Vagina (tissue), 2 donors: ENCODE measurements around the gene MRTFA. TPM values are rescaled to one million over a fixed set of nuclear protein-coding genes. Genes with fewer than 3 reads are reported as not detected.

Experiments used
- DNase-seq, 2 donors: peaks; one replicate each; pipeline ENCODE4 v3.0.0-alpha.2; 2017; ENCODE audit errors: extremely low spot score in 2 of 2
- H3K27ac ChIP-seq: fragments of 200-600 bp; sonication (generic); one replicate; pipeline ENCODE4 v1.5.1; 2019
- H3K27me3 ChIP-seq: fragments of 200-600 bp; sonication (generic); one replicate; pipeline ENCODE4 v1.5.1; 2019
- H3K36me3 ChIP-seq, 2 donors: fragments of 200-600 bp; sonication (generic); one replicate each; pipeline ENCODE4 v1.5.1; 2017 to 2019
- H3K4me1 ChIP-seq: fragments of 200-600 bp; sonication (generic); one replicate; pipeline ENCODE4 v1.5.1; 2019
- H3K4me3 ChIP-seq, 2 donors: fragments of 200-600 bp; sonication (generic); 1 replicate in 1 of 2; 2 replicates in 1 of 2; pipeline ENCODE4 v1.5.1; 2016 to 2019
- H3K9me3 ChIP-seq: fragments of 200-600 bp; sonication (generic); one replicate; pipeline ENCODE4 v1.5.1; 2019
- POLR2A ChIP-seq, 2 donors: fragments of 450-650 bp; IDR thresholded peaks; one replicate each; pipeline ENCODE4 v1.6.1; 2017; ENCODE audit warnings: antibody characterized with exemption in 2 of 2, mild to moderate bottlenecking in 2 of 2, moderate library complexity in 2 of 2
- POLR2AphosphoS5 ChIP-seq, 2 donors: sonication (generic); formaldehyde crosslinking; IDR thresholded peaks; one replicate each; pipeline ENCODE4 v1.9.0; 2017; ENCODE audit warnings: antibody characterized with exemption in 2 of 2, mild to moderate bottlenecking in 2 of 2, low read depth in 1 of 2; ENCODE audit not compliant: insufficient read depth in 1 of 2
- intact Hi-C: fragments of 100-400 bp; cut with DNase I; formaldehyde crosslinking; loops from one replicate; pipeline ENCODE4 v1.15.1; 2023
- total RNA-seq: library from RNA; depleted of rRNA; stranded (reverse); fragments of >200 nt; gene quantifications from one replicate; pipeline ENCODE4 v1.2.3, GENCODE V29; 2016
- TF ChIP-seq, protein P1 (sequence below), 3 experiments: fragments of 450-650 bp in 2 of 3; fragments of 200-600 bp in 1 of 3; sonication (generic) in 1 of 3; IDR thresholded peaks; one replicate each; pipeline ENCODE4 v1.5.1; 2017 to 2019; ENCODE audit warnings: antibody characterized with exemption in 3 of 3, mild to moderate bottlenecking in 2 of 3, moderate library complexity in 2 of 3

The MRTFA gene
- total RNA-seq, 1 donor from 2014 or later: 99.4 TPM

- H3K36me3 ChIP-seq: peaks cover 0 to 46% of the 10 kb centered on the region in 2 donors
- TF ChIP-seq, protein P1, sequence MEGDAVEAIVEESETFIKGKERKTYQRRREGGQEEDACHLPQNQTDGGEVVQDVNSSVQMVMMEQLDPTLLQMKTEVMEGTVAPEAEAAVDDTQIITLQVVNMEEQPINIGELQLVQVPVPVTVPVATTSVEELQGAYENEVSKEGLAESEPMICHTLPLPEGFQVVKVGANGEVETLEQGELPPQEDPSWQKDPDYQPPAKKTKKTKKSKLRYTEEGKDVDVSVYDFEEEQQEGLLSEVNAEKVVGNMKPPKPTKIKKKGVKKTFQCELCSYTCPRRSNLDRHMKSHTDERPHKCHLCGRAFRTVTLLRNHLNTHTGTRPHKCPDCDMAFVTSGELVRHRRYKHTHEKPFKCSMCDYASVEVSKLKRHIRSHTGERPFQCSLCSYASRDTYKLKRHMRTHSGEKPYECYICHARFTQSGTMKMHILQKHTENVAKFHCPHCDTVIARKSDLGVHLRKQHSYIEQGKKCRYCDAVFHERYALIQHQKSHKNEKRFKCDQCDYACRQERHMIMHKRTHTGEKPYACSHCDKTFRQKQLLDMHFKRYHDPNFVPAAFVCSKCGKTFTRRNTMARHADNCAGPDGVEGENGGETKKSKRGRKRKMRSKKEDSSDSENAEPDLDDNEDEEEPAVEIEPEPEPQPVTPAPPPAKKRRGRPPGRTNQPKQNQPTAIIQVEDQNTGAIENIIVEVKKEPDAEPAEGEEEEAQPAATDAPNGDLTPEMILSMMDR (IDR thresholded peaks at IDR 0.05): no peak
- no peak for TF ChIP-seq POLR2A (IDR thresholded peaks at IDR 0.05)
- no peak for TF ChIP-seq POLR2AphosphoS5 (IDR thresholded peaks at IDR 0.05; ENCODE audit: insufficient read depth in 1 of 2, low read depth in 1 of 2)
Observed at GRCh38 chr22:40415531-40416266, 220.8 kb downstream of the MRTFA start.

GRCh38 chr22:40414838-40415505 lies 221.5 kb downstream of the MRTFA start:
- Histone ChIP-seq H3K4me1 (no peaks in the 10 kb centered on the region), H3K27ac (no peak overlapping the region), H3K27me3 (no peaks in the 10 kb centered on the region), H3K36me3 (peaks cover 0 to 46% of the 10 kb centered on the region in 2 donors), H3K9me3 (no peaks in the 10 kb centered on the region), H3K4me3 (no peak overlapping the region)
- DNase-seq: no peak
- TF ChIP-seq, protein P1 (IDR thresholded peaks at IDR 0.05): no peak
- TF ChIP-seq POLR2AphosphoS5 (IDR thresholded peaks at IDR 0.05; ENCODE audit: insufficient read depth in 1 of 2, low read depth in 1 of 2) (no peak), POLR2A (IDR thresholded peaks at IDR 0.05) (no peak)
- intact Hi-C loops: no loop called here

More at GRCh38 chr22:40415531-40416266, 220.8 kb downstream of the MRTFA start:
- Histone ChIP-seq H3K4me3 (no peak overlapping the region), H3K9me3 (no peaks in the 10 kb centered on the region), H3K27me3 (no peaks in the 10 kb centered on the region), H3K4me1 (no peaks in the 10 kb centered on the region), H3K27ac (no peak overlapping the region)
- DNase-seq: no peak
- intact Hi-C loops: no loop called here

- H3K27ac ChIP-seq: no peak overlapping the region
- no peaks in the 10 kb centered on the region for H3K4me1 ChIP-seq
- H3K4me3 ChIP-seq: no peak overlapping the region
- H3K36me3 ChIP-seq: peaks cover 3 to 46% of the 10 kb centered on the region in 2 donors
- TF ChIP-seq, protein P1 (IDR thresholded peaks at IDR 0.05): no peak
- TF ChIP-seq POLR2A (IDR thresholded peaks at IDR 0.05) (no peak), POLR2AphosphoS5 (IDR thresholded peaks at IDR 0.05; ENCODE audit: insufficient read depth in 1 of 2, low read depth in 1 of 2) (no peak)
- intact Hi-C loops: no loop called here
- H3K27me3 ChIP-seq: no peaks in the 10 kb centered on the region
- no peak for DNase-seq
- H3K9me3 ChIP-seq: no peaks in the 10 kb centered on the region
Observed at GRCh38 chr22:40414311-40414710, 222.2 kb downstream of the MRTFA start.

- DNase-seq: no peak
- Histone ChIP-seq H3K36me3 (peaks cover 4 to 46% of the 10 kb centered on the region in 2 donors), H3K9me3 (no peaks in the 10 kb centered on the region), H3K4me3 (no peak overlapping the region), H3K4me1 (no peaks in the 10 kb centered on the region), H3K27ac (no peak overlapping the region), H3K27me3 (no peaks in the 10 kb centered on the region)
- TF ChIP-seq POLR2A (IDR thresholded peaks at IDR 0.05): no peak
- TF ChIP-seq POLR2AphosphoS5 (IDR thresholded peaks at IDR 0.05; ENCODE audit: insufficient read depth in 1 of 2, low read depth in 1 of 2): no peak
- TF ChIP-seq, protein P1 (IDR thresholded peaks at IDR 0.05): no peak
- intact Hi-C loops: no loop called here
Observed at GRCh38 chr22:40413873-40414272, 222.6 kb downstream of the MRTFA start.

GRCh38 chr22:40412441-40412840 lies 224.1 kb downstream of the MRTFA start:
- peaks cover 4 to 47% of the 10 kb centered on the region in 2 donors for H3K36me3 ChIP-seq
- no peak for DNase-seq
- H3K4me3 ChIP-seq: no peak overlapping the region
- H3K9me3 ChIP-seq: no peaks in the 10 kb centered on the region
- no peak overlapping the region for H3K27ac ChIP-seq
- no peaks in the 10 kb centered on the region for H3K27me3 ChIP-seq
- H3K4me1 ChIP-seq: no peaks in the 10 kb centered on the region
- intact Hi-C loops: no loop called here
- TF ChIP-seq POLR2A (IDR thresholded peaks at IDR 0.05) (no peak), POLR2AphosphoS5 (IDR thresholded peaks at IDR 0.05; ENCODE audit: insufficient read depth in 1 of 2, low read depth in 1 of 2) (no peak)
- TF ChIP-seq, protein P1 (IDR thresholded peaks at IDR 0.05): no peak
